HCT116 (cell line): ENCODE measurements around the gene PXN. TPM values are rescaled to one million over a fixed set of nuclear protein-coding genes. Genes with fewer than 3 reads are reported as not detected.

Source experiments
- ATAC-seq: fragments of 200-7000 bp; cut with Tn5 transposase; 2 replicates; pipeline ENCODE4 v1.9.1; 2020; ENCODE audit warnings: mild to moderate bottlenecking, moderate library complexity
- BruUV-seq: library from RNA; stranded (reverse); fragments of 400-500 nt; replicated peaks from 2 replicates; lab custom pipeline; 2021; lab: Mats Ljungman, UMichigan
- CTCF ChIA-PET: fragments of 300-600 bp; sonication (Branson Sonifier 250); formaldehyde crosslinking; loops from one replicate; lab custom pipeline; 2021; ENCODE audit warnings: antibody characterized with exemption; lab: Charles Lee
- POLR2A ChIA-PET: fragments of 300-600, 350-600 bp; sonication (Branson Sonifier 250); formaldehyde crosslinking; loops from one replicate; lab custom pipeline; 2021; ENCODE audit warnings: antibody characterized with exemption; lab: Charles Lee
- RAD21 ChIA-PET, 2 experiments: fragments of 300-600 bp; sonication (Branson Sonifier 250); formaldehyde crosslinking; loops; one replicate each; lab custom pipeline; 2023; ENCODE audit warnings: low total read pairs in 2 of 2; ENCODE audit not compliant: uncharacterized antibody in 2 of 2, unreplicated experiment in 2 of 2, low non-redundant PET in 1 of 2; lab: Charles Lee
- DNase-seq: peaks from one replicate; pipeline ENCODE4 v3.0.0-alpha.2; 2010; ENCODE audit warnings: low read depth, low spot score
- H2AFZ ChIP-seq: fragments of 200-600 bp; shearing (Covaris generic), sonication (generic); 2 replicates; pipeline ENCODE4 v1.6.1; 2017; ENCODE audit warnings: low read depth, mixed run types, mixed read lengths, antibody characterized with exemption, low read length; ENCODE audit not compliant: poor library complexity, severe bottlenecking
- H3K27ac ChIP-seq: 2 replicates; pipeline ENCODE4 v1.5.1; 2012; ENCODE audit warnings: low read depth, low read length
- H3K27me3 ChIP-seq: fragments of 200-600 bp; sonication (generic); 2 replicates; pipeline ENCODE4 v1.6.1; 2016; ENCODE audit warnings: mixed run types, low read length, mixed read lengths; ENCODE audit not compliant: insufficient read depth
- H3K36me3 ChIP-seq, 2 experiments: fragments of 200-500 bp in 1 of 2; fragments of 200-600 bp in 1 of 2; sonication (Bioruptor generic) in 1 of 2; sonication (generic) in 1 of 2; 2 replicates each; pipeline versions ENCODE4 v1.5.1 to v1.6.1; 2014 to 2016; ENCODE audit warnings: low read length in 2 of 2, inconsistent platforms in 1 of 2, mixed read lengths in 1 of 2, mixed run types in 1 of 2; ENCODE audit not compliant: insufficient read depth in 2 of 2, control insufficient read depth in 1 of 2
- H3K4me1 ChIP-seq, 2 experiments: fragments of 200-600 bp in 1 of 2; sonication (generic) in 1 of 2; 2 replicates each; pipeline versions ENCODE4 v1.5.1 to v1.6.1; 2012 to 2017; ENCODE audit warnings: low read length in 2 of 2, inconsistent platforms in 1 of 2, mild to moderate bottlenecking in 1 of 2, mixed read lengths in 1 of 2, mixed run types in 1 of 2, moderate library complexity in 1 of 2; ENCODE audit not compliant: insufficient read depth in 2 of 2, control insufficient read depth in 1 of 2
- H3K4me2 ChIP-seq: fragments of 200-600 bp; sonication (generic); 2 replicates; pipeline ENCODE4 v1.6.1; 2017; ENCODE audit warnings: mixed run types, low read length, mixed read lengths
- H3K4me3 ChIP-seq, 2 experiments: fragments of 200-600 bp in 1 of 2; sonication (generic) in 1 of 2; replicated peaks in 1 of 2; 2 replicates each; pipeline ENCODE4 v1.5.1; 2011 to 2016; ENCODE audit warnings: low read length in 2 of 2, control low read depth in 1 of 2, low read depth in 1 of 2, mild to moderate bottlenecking in 1 of 2, mixed read lengths in 1 of 2, mixed run types in 1 of 2
- H3K79me2 ChIP-seq: fragments of 200-600 bp; sonication (generic); 2 replicates; pipeline ENCODE4 v1.6.1; 2017; ENCODE audit warnings: mild to moderate bottlenecking, mixed run types, low read length, moderate library complexity, mixed read lengths; ENCODE audit not compliant: insufficient read depth
- H3K9ac ChIP-seq: fragments of 200-600 bp; sonication (generic); 2 replicates; pipeline ENCODE4 v1.6.1; 2016; ENCODE audit warnings: low read length, mixed read lengths
- H3K9me2 ChIP-seq: fragments of 200-600 bp; sonication (generic), shearing (Covaris generic); 2 replicates; pipeline ENCODE4 v1.6.1; 2017; ENCODE audit warnings: mixed run types, mild to moderate bottlenecking, moderate library complexity; ENCODE audit not compliant: insufficient read depth
- H3K9me3 ChIP-seq, 2 experiments: fragments of 200-500 bp in 1 of 2; fragments of 200-600 bp in 1 of 2; sonication (Bioruptor generic) in 1 of 2; sonication (generic) in 1 of 2; 2 replicates each; pipeline ENCODE4 v1.6.1; 2014 to 2017; ENCODE audit warnings: low read length in 2 of 2, mixed read lengths in 2 of 2, inconsistent platforms in 1 of 2, low read depth in 1 of 2, mild to moderate bottlenecking in 1 of 2, mixed run types in 1 of 2, moderate library complexity in 1 of 2; ENCODE audit not compliant: control insufficient read depth in 1 of 2, insufficient read depth in 1 of 2
- H4K20me1 ChIP-seq: fragments of 200-600 bp; sonication (generic), shearing (Covaris generic); 2 replicates; pipeline ENCODE4 v1.6.1; 2017; ENCODE audit warnings: mixed run types, mild to moderate bottlenecking, moderate library complexity; ENCODE audit not compliant: insufficient read depth
- CBX3 ChIP-seq: IDR thresholded peaks from 2 replicates; pipeline ENCODE4 v1.6.1; 2012; ENCODE audit warnings: low read depth
- CEBPB ChIP-seq: IDR thresholded peaks from 2 replicates; pipeline ENCODE4 v1.6.1; 2012; ENCODE audit warnings: low read depth
- EGR1 ChIP-seq: IDR thresholded peaks from 2 replicates; pipeline ENCODE4 v1.6.1; 2012; ENCODE audit warnings: low read depth
- ELF1 ChIP-seq: IDR thresholded peaks from 2 replicates; pipeline ENCODE4 v1.6.1; 2012; ENCODE audit warnings: low read depth, borderline replicate concordance
- EZH2 ChIP-seq: fragments of 200-600 bp; sonication (generic); IDR thresholded peaks from 2 replicates; pipeline ENCODE4 v1.6.1; 2017; ENCODE audit warnings: antibody characterized with exemption, mixed run types
- EZH2phosphoT487 ChIP-seq: fragments of 200-600 bp; IDR thresholded peaks from 2 replicates; pipeline ENCODE4 v1.6.1; 2018; ENCODE audit warnings: antibody characterized with exemption, borderline replicate concordance
- FOSL1 ChIP-seq: IDR thresholded peaks from 2 replicates; pipeline ENCODE4 v1.6.1; 2012; ENCODE audit warnings: low read depth
- JUND ChIP-seq: IDR thresholded peaks from 2 replicates; pipeline ENCODE4 v1.6.1; 2012
- POLR2A ChIP-seq: IDR thresholded peaks from 2 replicates; pipeline ENCODE4 v1.7.0; 2011; ENCODE audit warnings: borderline replicate concordance; ENCODE audit not compliant: insufficient read depth, insufficient read length; ENCODE audit errors: extremely low read depth
- POLR2AphosphoS5 ChIP-seq: IDR thresholded peaks from 2 replicates; pipeline ENCODE4 v1.6.1; 2011; ENCODE audit warnings: mild to moderate bottlenecking, low read depth, low read length, moderate library complexity
- RAD21 ChIP-seq: IDR thresholded peaks from 2 replicates; pipeline ENCODE4 v1.6.1; 2012; ENCODE audit warnings: low read depth, mild to moderate bottlenecking
- SIN3A ChIP-seq: IDR thresholded peaks from 2 replicates; pipeline ENCODE4 v1.6.1; 2012; ENCODE audit warnings: low read depth
- SP1 ChIP-seq: IDR thresholded peaks from 2 replicates; pipeline ENCODE4 v1.6.1; 2012; ENCODE audit warnings: low read depth
- SRF ChIP-seq: IDR thresholded peaks from 2 replicates; pipeline ENCODE4 v1.6.1; 2012; ENCODE audit warnings: low read depth
- TCF7L2 ChIP-seq: IDR thresholded peaks from 2 replicates; pipeline ENCODE4 v1.7.0; 2011; ENCODE audit warnings: borderline replicate concordance, inconsistent platforms; ENCODE audit not compliant: insufficient read depth, insufficient read length; ENCODE audit errors: extremely low read depth
- YY1 ChIP-seq: IDR thresholded peaks from 2 replicates; pipeline ENCODE4 v1.6.1; 2011; ENCODE audit warnings: low read length, low read depth, moderate library complexity, mild to moderate bottlenecking; ENCODE audit not compliant: insufficient replicate concordance; ENCODE audit errors: extremely low read depth
- ZFX ChIP-seq: fragments of 450-650 bp; IDR thresholded peaks from 2 replicates; pipeline ENCODE4 v1.6.1; 2017
- ZNF274 ChIP-seq: fragments of 200-500 bp; sonication (Bioruptor generic); IDR thresholded peaks from 2 replicates; pipeline ENCODE4 v1.6.1; 2014; ENCODE audit warnings: mild to moderate bottlenecking, low read depth, low read length, inconsistent platforms
- intact Hi-C: fragments of 100-400 bp; cut with micrococcal nuclease; formaldehyde crosslinking; loops from 2 replicates; pipeline ENCODE4 v1.10.0; 2022
- total RNA-seq: library from RNA; stranded (reverse); gene quantifications from one replicate; pipeline ENCODE4 v1.2.1, GENCODE V29; 2021; ENCODE audit not compliant: unreplicated experiment
- TF ChIP-seq, protein P1 (sequence below): IDR thresholded peaks from 2 replicates; pipeline ENCODE4 v1.6.1; 2012
- TF ChIP-seq, protein P2 (sequence below), 3 experiments: fragments of 200-600 bp in 1 of 3; sonication (generic) in 1 of 3; IDR thresholded peaks in 2 of 3; conservative IDR thresholded peaks in 1 of 3; 2 replicates each; pipeline ENCODE4 v1.5.1; 2012 to 2017; ENCODE audit warnings: low read depth in 2 of 3, low read length in 2 of 3, antibody characterized with exemption in 1 of 3, borderline replicate concordance in 1 of 3, control low read depth in 1 of 3, mild to moderate bottlenecking in 1 of 3, mixed read lengths in 1 of 3, mixed run types in 1 of 3, moderate library complexity in 1 of 3; ENCODE audit not compliant: insufficient read depth in 1 of 3
- TF ChIP-seq, protein P3 (sequence below): IDR thresholded peaks from 2 replicates; pipeline ENCODE4 v1.6.1; 2012; ENCODE audit warnings: low read depth
- TF ChIP-seq, protein P4 (sequence below): IDR thresholded peaks from 2 replicates; pipeline ENCODE4 v1.6.1; 2012

PXN gene
- total RNA-seq, 1 experiment from 2014 or later = 211 TPM

DNA sequence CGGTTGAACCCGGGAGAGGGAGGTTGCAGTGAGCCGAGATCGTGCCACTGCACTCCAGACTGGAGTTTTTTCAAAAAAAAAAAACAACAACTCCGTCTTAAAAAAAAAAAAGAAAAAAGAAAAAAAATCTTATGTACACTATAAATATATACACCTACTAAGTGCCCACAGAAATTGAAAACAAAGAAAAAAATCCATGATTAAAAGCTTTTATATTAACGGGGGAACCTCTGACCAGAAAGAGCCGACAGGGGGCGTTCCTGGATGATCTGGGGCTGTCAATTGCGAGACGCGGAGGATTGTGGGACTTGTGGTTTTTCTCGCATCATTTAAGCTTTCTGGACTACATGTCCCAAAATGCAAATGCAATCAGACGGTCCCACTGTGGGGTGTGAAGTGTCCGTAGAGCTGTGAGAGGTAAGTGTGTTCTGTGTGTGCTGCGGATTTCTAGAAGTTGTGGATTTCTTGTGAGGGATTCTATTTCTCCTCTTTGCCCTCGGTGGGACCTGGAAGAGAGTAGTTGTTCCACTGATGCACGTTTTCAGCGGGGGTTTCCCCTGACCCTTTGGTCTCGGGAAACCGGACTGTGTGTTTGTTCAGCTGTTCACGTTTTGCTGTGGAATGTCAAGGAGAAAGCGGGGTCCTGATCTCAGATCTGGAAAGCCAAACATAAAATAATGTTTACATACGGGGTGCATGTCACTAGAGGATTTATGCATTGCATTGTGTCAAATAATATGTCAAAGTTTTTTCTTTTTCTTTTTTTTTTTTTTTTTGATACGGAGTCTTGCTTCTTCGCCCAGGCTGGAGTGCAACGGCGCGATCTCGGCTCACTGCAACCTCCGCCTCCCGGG lies 36.7 kb upstream of the PXN start, which contains the start of gene SIRT4:
SIRT4 (plus strand) TSS at position 360 of the 854 bp plus-strand sequence. CDS start 1,241 bp downstream, outside the sequence.
- ChIA-PET CTCF (interaction anchor here (0.7 to 1.6 kb wide), 14 partner anchors 8 to 939 kb away, joined by 3 to 32 read pairs (median 4); partner anchors contain the start of genes RNU4-1, RNU4-2, RPLP0 and SRSF9), POLR2A (interaction anchor here (0.6 to 3.1 kb wide), 5 partner anchors 10 to 347 kb away, joined by 3 to 100 read pairs (median 6); partner anchors contain the start of genes RNU4-1, RNU4-2 and RPLP0), RAD21 (interaction anchor here in 1 of 2 experiments (0.6 kb wide), 1 partner anchor 35 kb away, joined by 3 read pairs; no protein-coding TSS in a partner anchor)
- H4K20me1 ChIP-seq = no peaks in the 10 kb centered on the region
- ATAC-seq (peak; percentile 98), DNase-seq (peak; percentile 91)
- intact Hi-C loops = no loop called here
- H2AFZ ChIP-seq = peak within 1 kb of the TSS; percentile 94
- H3K9me2 ChIP-seq = no peaks in the 10 kb centered on the region
- no peaks in the 10 kb centered on the region for H3K9me3 ChIP-seq
- H3K4me3 ChIP-seq = peak within 1 kb of the TSS; percentile 67 to 68
- BruUV-seq = TSS peak; percentile 89
- H3K9ac ChIP-seq = peak within 1 kb of the TSS; percentile 58
- no peaks in the 10 kb centered on the region for H3K79me2 ChIP-seq
- H3K36me3 ChIP-seq = no peaks in the 10 kb centered on the region
- no peaks in the 10 kb centered on the region for H3K27me3 ChIP-seq
- peak within 1 kb of the TSS; percentile 92 for H3K4me2 ChIP-seq
- H3K4me1 ChIP-seq = peaks cover 3 to 15% of the 10 kb centered on the region in 2 experiments; a peak in 1 of 4 replicates
- no peak within 1 kb of the TSS for H3K27ac ChIP-seq
- TF ChIP-seq SP1 = peak; percentile 94
- TF ChIP-seq YY1 = no peak
- no peak; the same call in 1 of the 2 replicates for TF ChIP-seq ELF1
- TF ChIP-seq TCF7L2 = peak; percentile 36
- TF ChIP-seq, protein P1, sequence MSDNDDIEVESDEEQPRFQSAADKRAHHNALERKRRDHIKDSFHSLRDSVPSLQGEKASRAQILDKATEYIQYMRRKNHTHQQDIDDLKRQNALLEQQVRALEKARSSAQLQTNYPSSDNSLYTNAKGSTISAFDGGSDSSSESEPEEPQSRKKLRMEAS = peak; percentile 80
- TF ChIP-seq, protein P2, sequence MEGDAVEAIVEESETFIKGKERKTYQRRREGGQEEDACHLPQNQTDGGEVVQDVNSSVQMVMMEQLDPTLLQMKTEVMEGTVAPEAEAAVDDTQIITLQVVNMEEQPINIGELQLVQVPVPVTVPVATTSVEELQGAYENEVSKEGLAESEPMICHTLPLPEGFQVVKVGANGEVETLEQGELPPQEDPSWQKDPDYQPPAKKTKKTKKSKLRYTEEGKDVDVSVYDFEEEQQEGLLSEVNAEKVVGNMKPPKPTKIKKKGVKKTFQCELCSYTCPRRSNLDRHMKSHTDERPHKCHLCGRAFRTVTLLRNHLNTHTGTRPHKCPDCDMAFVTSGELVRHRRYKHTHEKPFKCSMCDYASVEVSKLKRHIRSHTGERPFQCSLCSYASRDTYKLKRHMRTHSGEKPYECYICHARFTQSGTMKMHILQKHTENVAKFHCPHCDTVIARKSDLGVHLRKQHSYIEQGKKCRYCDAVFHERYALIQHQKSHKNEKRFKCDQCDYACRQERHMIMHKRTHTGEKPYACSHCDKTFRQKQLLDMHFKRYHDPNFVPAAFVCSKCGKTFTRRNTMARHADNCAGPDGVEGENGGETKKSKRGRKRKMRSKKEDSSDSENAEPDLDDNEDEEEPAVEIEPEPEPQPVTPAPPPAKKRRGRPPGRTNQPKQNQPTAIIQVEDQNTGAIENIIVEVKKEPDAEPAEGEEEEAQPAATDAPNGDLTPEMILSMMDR (IDR thresholded peaks at IDR 0.05 in 2 of 3, conservative IDR thresholded peaks at IDR 0.05 in 1 of 3; ENCODE audit: borderline replicate concordance in 1 of 3, insufficient read depth in 1 of 3, low read depth in 2 of 3, low read length in 2 of 3) = peak; percentile 69 to 75 (median 74); a peak in 5 of 6 replicates
- TF ChIP-seq, protein P3, sequence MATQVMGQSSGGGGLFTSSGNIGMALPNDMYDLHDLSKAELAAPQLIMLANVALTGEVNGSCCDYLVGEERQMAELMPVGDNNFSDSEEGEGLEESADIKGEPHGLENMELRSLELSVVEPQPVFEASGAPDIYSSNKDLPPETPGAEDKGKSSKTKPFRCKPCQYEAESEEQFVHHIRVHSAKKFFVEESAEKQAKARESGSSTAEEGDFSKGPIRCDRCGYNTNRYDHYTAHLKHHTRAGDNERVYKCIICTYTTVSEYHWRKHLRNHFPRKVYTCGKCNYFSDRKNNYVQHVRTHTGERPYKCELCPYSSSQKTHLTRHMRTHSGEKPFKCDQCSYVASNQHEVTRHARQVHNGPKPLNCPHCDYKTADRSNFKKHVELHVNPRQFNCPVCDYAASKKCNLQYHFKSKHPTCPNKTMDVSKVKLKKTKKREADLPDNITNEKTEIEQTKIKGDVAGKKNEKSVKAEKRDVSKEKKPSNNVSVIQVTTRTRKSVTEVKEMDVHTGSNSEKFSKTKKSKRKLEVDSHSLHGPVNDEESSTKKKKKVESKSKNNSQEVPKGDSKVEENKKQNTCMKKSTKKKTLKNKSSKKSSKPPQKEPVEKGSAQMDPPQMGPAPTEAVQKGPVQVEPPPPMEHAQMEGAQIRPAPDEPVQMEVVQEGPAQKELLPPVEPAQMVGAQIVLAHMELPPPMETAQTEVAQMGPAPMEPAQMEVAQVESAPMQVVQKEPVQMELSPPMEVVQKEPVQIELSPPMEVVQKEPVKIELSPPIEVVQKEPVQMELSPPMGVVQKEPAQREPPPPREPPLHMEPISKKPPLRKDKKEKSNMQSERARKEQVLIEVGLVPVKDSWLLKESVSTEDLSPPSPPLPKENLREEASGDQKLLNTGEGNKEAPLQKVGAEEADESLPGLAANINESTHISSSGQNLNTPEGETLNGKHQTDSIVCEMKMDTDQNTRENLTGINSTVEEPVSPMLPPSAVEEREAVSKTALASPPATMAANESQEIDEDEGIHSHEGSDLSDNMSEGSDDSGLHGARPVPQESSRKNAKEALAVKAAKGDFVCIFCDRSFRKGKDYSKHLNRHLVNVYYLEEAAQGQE = no peak
- TF ChIP-seq ZFX = no peak
- no peak for TF ChIP-seq EGR1
- TF ChIP-seq CBX3 = no peak
- peak; percentile 42 for TF ChIP-seq RAD21
- no peak for TF ChIP-seq FOSL1
- TF ChIP-seq, protein P4, sequence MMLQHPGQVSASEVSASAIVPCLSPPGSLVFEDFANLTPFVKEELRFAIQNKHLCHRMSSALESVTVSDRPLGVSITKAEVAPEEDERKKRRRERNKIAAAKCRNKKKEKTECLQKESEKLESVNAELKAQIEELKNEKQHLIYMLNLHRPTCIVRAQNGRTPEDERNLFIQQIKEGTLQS = no peak
- TF ChIP-seq SRF = no peak
- no peak for TF ChIP-seq POLR2A
- no peak for TF ChIP-seq EZH2
- no peak for TF ChIP-seq CEBPB
- TF ChIP-seq POLR2AphosphoS5 = peak; percentile 77
- TF ChIP-seq ZNF274 = no peak
- TF ChIP-seq EZH2phosphoT487 = no peak
- TF ChIP-seq SIN3A = peak; percentile 69
- TF ChIP-seq JUND = peak; percentile 77
